Measurements from ENCODE around the gene SLC4A2.

DNA sequence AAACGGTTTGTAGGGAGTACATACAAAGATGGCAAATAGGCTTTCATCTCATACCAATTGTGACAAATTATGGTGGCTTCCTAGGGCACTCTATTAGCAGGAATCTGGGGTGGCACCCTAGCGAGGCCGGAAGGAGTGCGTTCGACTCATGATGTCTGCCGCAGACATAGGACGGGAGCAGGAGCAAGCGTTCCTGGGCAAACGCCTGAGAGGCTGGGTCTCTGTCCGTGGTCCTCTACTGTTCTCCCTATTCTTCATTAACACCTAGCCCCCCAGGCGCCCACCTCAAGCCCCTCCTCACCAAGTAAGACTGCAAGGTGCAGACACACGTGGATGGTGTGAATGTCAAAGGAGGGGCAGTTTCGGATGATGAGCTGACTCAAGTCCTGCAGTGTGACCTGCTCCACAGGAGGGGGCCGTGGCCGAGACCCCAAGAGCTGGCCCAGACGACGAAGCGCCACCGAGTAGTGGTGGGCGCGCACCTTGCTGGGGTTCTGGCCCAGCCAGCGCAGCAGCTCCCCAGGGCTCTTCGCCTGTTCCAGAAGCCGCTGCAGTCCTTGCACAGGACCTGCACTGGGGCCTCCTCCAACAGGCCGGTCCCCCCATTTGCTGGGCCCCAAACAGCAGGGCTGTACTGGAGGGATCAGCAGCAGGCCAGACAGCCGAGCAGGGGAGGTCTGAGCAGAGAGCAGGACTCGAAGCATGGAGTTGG, 20.0 kb downstream of the SLC4A2 start:
- TF ChIP-seq, protein P1, sequence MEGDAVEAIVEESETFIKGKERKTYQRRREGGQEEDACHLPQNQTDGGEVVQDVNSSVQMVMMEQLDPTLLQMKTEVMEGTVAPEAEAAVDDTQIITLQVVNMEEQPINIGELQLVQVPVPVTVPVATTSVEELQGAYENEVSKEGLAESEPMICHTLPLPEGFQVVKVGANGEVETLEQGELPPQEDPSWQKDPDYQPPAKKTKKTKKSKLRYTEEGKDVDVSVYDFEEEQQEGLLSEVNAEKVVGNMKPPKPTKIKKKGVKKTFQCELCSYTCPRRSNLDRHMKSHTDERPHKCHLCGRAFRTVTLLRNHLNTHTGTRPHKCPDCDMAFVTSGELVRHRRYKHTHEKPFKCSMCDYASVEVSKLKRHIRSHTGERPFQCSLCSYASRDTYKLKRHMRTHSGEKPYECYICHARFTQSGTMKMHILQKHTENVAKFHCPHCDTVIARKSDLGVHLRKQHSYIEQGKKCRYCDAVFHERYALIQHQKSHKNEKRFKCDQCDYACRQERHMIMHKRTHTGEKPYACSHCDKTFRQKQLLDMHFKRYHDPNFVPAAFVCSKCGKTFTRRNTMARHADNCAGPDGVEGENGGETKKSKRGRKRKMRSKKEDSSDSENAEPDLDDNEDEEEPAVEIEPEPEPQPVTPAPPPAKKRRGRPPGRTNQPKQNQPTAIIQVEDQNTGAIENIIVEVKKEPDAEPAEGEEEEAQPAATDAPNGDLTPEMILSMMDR (conservative IDR thresholded peaks at IDR 0.05; ENCODE audit: low read length) = no peak
- no peak for TF ChIP-seq EZH2phosphoT487 (IDR thresholded peaks at IDR 0.05; ENCODE audit: borderline replicate concordance, low read depth, low read length)

Data from OCI-LY7 (cell line).